GM21381 (cell line): ENCODE data around the gene RNF214.
"Not testable (repeated sequence)": the region's sequence is repeated elsewhere in the genome, so short reads cannot be mapped to it uniquely, and the experiment has no call there.

Experiments
- ATAC-seq: cut with Tn5 transposase; IDR thresholded peaks from one replicate; pipeline ENCODE4 v1.9.1; 2021; ENCODE audit warnings: mild to moderate bottlenecking, moderate library complexity; ENCODE audit not compliant: unreplicated experiment

Gene RNF214

GRCh38 chr11:117229931-117230285, 2.6 kb upstream of the RNF214 start:
- no peak for ATAC-seq

- no peak for ATAC-seq
These were observed 2.0 kb upstream of the RNF214 start for GRCh38 chr11:117230286-117230961.

GRCh38 chr11:117230999-117231841, 1.3 kb upstream of the RNF214 start:
- no peak for ATAC-seq

GRCh38 chr11:117231842-117232091, 704 bp upstream of the RNF214 start, which contains the start of gene PCSK7:
TSS of gene PCSK7 (minus strand) at chr11:117232073. CDS start at chr11:117229844, 2,229 bp downstream.
- no peak for ATAC-seq

- no peak for ATAC-seq
These were observed 489 bp downstream of the RNF214 start for GRCh38 chr11:117232911-117233409.

- ATAC-seq = no peak
These were observed 5.8 kb downstream of the RNF214 start for GRCh38 chr11:117238221-117238620.

- ATAC-seq = no peak
These were observed 6.8 kb downstream of the RNF214 start for GRCh38 chr11:117239295-117239694.

- ATAC-seq = no peak
These were observed 15.9 kb downstream of the RNF214 start for GRCh38 chr11:117248341-117248740.

GRCh38 chr11:117249571-117249970, 17.1 kb downstream of the RNF214 start:
- ATAC-seq = no peak

- no peak for ATAC-seq
These were observed 19.0 kb downstream of the RNF214 start for GRCh38 chr11:117251506-117251905.

GRCh38 chr11:117255966-117256365, 23.5 kb downstream of the RNF214 start:
- ATAC-seq = no peak

GRCh38 chr11:117256573-117256972, 24.1 kb downstream of the RNF214 start:
- no peak for ATAC-seq

- ATAC-seq = no peak
These were observed 26.1 kb downstream of the RNF214 start for GRCh38 chr11:117258576-117258975.

- no peak for ATAC-seq
These were observed 26.9 kb downstream of the RNF214 start for GRCh38 chr11:117259417-117259816.

GRCh38 chr11:117264624-117265323, 32.3 kb downstream of the RNF214 start:
- not testable (repeated sequence) for ATAC-seq

- no peak for ATAC-seq
These were observed 33.3 kb downstream of the RNF214 start for GRCh38 chr11:117265745-117266144.

GRCh38 chr11:117269856-117270255, 37.4 kb downstream of the RNF214 start:
- no peak for ATAC-seq

GRCh38 chr11:117271208-117271607, 38.7 kb downstream of the RNF214 start:
- no peak for ATAC-seq

GRCh38 chr11:117272175-117272574, 39.7 kb downstream of the RNF214 start:
- ATAC-seq = not testable (repeated sequence)

- no peak for ATAC-seq
These were observed 41.2 kb downstream of the RNF214 start for GRCh38 chr11:117273550-117274289.

- ATAC-seq = no peak
These were observed 45.9 kb downstream of the RNF214 start for GRCh38 chr11:117278347-117278746.
